KMS-11 (cell line): ENCODE data around the gene PODNL1.

Experiments used
- H2AFZ ChIP-seq: fragments of 200-600 bp; sonication (generic); 2 replicates; pipeline ENCODE4 v1.6.1; 2016; ENCODE audit warnings: antibody characterized with exemption, mixed run types, low read depth
- H3K27ac ChIP-seq: fragments of 200-600 bp; sonication (generic); 2 replicates; pipeline ENCODE4 v1.6.1; 2016; ENCODE audit warnings: mild to moderate bottlenecking, mixed run types
- H3K27me3 ChIP-seq: fragments of 200-600 bp; sonication (generic); 2 replicates; pipeline ENCODE4 v1.6.1; 2017; ENCODE audit warnings: mild to moderate bottlenecking, low read depth, mixed run types, moderate library complexity; ENCODE audit not compliant: insufficient read depth
- H3K36me3 ChIP-seq: fragments of 200-600 bp; sonication (generic); 2 replicates; pipeline ENCODE4 v1.6.1; 2017; ENCODE audit warnings: mild to moderate bottlenecking, mixed run types; ENCODE audit not compliant: insufficient read depth
- H3K4me1 ChIP-seq: fragments of 200-600 bp; sonication (generic); 2 replicates; pipeline ENCODE4 v1.6.1; 2016; ENCODE audit warnings: mild to moderate bottlenecking, low read depth, mixed run types; ENCODE audit not compliant: poor library complexity, severe bottlenecking
- H3K4me2 ChIP-seq: fragments of 200-600 bp; sonication (generic); 2 replicates; pipeline ENCODE4 v1.7.0; 2016; ENCODE audit warnings: mild to moderate bottlenecking, mixed run types
- H3K4me3 ChIP-seq: fragments of 200-600 bp; sonication (generic); IDR thresholded peaks from 2 replicates; pipeline ENCODE4 v1.6.1; 2017; ENCODE audit warnings: low read depth, low read length, mixed read lengths; ENCODE audit not compliant: insufficient read depth
- H3K79me2 ChIP-seq: fragments of 200-600 bp; sonication (generic); 2 replicates; pipeline ENCODE4 v1.6.1; 2016; ENCODE audit warnings: low read depth, mixed run types; ENCODE audit not compliant: insufficient read depth
- H3K9ac ChIP-seq: fragments of 200-600 bp; sonication (generic); 2 replicates; pipeline ENCODE4 v1.6.1; 2016; ENCODE audit warnings: mild to moderate bottlenecking, mixed run types
- H4K20me1 ChIP-seq: fragments of 200-600 bp; sonication (generic); 2 replicates; pipeline ENCODE4 v1.6.1; 2016; ENCODE audit warnings: mild to moderate bottlenecking, mixed run types; ENCODE audit not compliant: insufficient read depth
- TF ChIP-seq, protein P1 (sequence below): fragments of 200-600 bp; sonication (generic); conservative IDR thresholded peaks from 2 replicates; pipeline ENCODE4 v1.6.1; 2017; ENCODE audit warnings: low read depth, mild to moderate bottlenecking, antibody characterized with exemption, low read length, moderate library complexity, mixed read lengths

The PODNL1 gene

DNA sequence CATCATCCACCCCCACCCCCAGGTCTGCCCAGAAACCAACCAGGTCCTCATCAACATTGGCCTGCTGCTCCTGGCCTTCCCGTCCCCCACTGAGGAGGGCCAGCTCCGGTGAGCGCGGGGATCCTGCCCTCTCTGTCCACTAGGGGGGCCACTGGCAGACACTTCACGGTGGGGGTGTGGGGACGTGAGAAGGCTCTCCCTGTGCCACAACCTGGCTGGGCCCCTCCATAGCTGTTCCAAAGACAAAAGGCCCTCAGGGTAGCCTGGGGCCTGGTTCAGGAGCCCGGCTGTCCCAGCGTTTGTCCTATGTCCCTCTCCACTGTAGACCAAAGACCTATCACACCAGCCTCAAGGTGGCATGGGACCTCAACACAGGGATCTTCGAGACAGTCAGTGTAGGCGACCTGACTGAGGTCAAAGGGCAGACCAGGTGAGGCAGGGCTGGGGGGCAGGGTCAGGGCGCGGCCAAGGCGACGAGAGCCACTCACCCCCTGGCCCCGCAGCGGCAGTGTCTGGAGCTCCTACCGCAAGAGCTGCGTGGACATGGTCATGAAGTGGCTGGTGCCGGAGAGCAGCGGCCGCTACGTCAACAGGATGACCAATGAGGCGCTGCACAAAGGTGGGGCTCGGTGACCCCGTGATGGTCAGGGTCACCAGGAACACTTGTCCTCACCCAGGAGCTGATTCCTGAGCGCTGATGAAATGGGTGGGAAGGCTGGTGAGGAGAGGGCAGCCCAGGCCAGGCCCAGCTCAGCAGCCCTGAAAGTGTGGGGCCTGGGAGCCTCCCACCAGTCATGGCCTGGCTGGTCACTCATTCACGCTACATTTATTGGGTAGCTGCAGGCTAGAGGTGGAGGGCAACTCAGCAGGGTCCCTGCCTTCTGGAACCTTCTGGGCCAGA is 22.0 kb upstream of the PODNL1 start:
- Histone ChIP-seq H3K4me1 (no peaks in the 10 kb centered on the region), H3K79me2 (no peaks in the 10 kb centered on the region), H2AFZ (no peak overlapping the region), H3K36me3 (no peaks in the 10 kb centered on the region), H3K27ac (no peak overlapping the region), H3K9ac (no peak overlapping the region), H3K4me2 (no peak overlapping the region), H3K27me3 (no peaks in the 10 kb centered on the region), H4K20me1 (no peaks in the 10 kb centered on the region), H3K4me3 (no peak overlapping the region)
- TF ChIP-seq, protein P1, sequence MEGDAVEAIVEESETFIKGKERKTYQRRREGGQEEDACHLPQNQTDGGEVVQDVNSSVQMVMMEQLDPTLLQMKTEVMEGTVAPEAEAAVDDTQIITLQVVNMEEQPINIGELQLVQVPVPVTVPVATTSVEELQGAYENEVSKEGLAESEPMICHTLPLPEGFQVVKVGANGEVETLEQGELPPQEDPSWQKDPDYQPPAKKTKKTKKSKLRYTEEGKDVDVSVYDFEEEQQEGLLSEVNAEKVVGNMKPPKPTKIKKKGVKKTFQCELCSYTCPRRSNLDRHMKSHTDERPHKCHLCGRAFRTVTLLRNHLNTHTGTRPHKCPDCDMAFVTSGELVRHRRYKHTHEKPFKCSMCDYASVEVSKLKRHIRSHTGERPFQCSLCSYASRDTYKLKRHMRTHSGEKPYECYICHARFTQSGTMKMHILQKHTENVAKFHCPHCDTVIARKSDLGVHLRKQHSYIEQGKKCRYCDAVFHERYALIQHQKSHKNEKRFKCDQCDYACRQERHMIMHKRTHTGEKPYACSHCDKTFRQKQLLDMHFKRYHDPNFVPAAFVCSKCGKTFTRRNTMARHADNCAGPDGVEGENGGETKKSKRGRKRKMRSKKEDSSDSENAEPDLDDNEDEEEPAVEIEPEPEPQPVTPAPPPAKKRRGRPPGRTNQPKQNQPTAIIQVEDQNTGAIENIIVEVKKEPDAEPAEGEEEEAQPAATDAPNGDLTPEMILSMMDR = peak; percentile 24; the same call in 1 of the 2 replicates

- Histone ChIP-seq H3K9ac (no peak overlapping the region), H3K27me3 (no peaks in the 10 kb centered on the region), H3K36me3 (no peaks in the 10 kb centered on the region), H3K79me2 (no peaks in the 10 kb centered on the region), H4K20me1 (no peaks in the 10 kb centered on the region), H2AFZ (no peak overlapping the region), H3K27ac (no peak overlapping the region), H3K4me2 (no peak overlapping the region), H3K4me3 (no peak overlapping the region), H3K4me1 (no peaks in the 10 kb centered on the region)
- TF ChIP-seq, protein P1 = no peak
These were observed 21.1 kb upstream of the PODNL1 start for GRCh38 chr19:13959141-13959961.

DNA sequence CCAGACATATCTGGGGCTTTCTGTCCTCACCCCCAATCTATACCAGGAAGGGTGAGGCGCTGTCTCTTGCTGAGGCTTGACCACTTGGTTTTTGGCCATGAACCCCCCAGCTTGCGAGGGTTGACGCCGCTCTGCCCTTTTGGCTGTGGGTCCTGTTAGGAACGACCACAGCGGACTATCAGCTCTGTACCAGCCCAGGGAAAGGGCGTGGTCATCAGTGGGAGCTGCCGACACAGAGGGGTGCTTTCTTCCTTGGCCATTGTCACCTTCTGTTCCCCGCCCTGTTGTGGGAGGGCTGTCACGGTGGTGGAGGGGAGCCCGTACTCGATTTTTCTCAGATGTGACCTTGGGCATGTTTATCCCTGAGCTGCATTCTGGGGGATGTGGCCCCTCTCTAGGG is 19.8 kb upstream of the PODNL1 start:
- TF ChIP-seq, protein P1 = no peak
- peaks cover 8% of the 10 kb centered on the region; the same call in 1 of the 2 replicates for H3K79me2 ChIP-seq
- H3K9ac ChIP-seq = no peak overlapping the region
- no peaks in the 10 kb centered on the region for H4K20me1 ChIP-seq
- H3K27me3 ChIP-seq = no peaks in the 10 kb centered on the region
- no peak overlapping the region for H3K4me3 ChIP-seq
- H3K4me1 ChIP-seq = peaks cover 7% of the 10 kb centered on the region
- no peak overlapping the region for H2AFZ ChIP-seq
- H3K36me3 ChIP-seq = no peaks in the 10 kb centered on the region
- H3K27ac ChIP-seq = no peak overlapping the region
- no peak overlapping the region for H3K4me2 ChIP-seq

GRCh38 chr19:13957051-13957450 is 18.8 kb upstream of the PODNL1 start:
- TF ChIP-seq, protein P1 = no peak
- no peak overlapping the region for H2AFZ ChIP-seq
- no peak overlapping the region for H3K9ac ChIP-seq

More at GRCh38 chr19:13957051-13957450, 18.8 kb upstream of the PODNL1 start:
- H3K27ac ChIP-seq = no peak overlapping the region
- H3K79me2 ChIP-seq = peaks cover 10% of the 10 kb centered on the region; the same call in 1 of the 2 replicates
- peaks cover 7% of the 10 kb centered on the region for H3K4me1 ChIP-seq
- no peaks in the 10 kb centered on the region for H3K27me3 ChIP-seq
- H3K4me2 ChIP-seq = no peak overlapping the region
- no peak overlapping the region for H3K4me3 ChIP-seq
- H4K20me1 ChIP-seq = no peaks in the 10 kb centered on the region
- no peaks in the 10 kb centered on the region for H3K36me3 ChIP-seq
